Measurements from ENCODE around the gene BTBD9. TPM values are rescaled to one million over a fixed set of nuclear protein-coding genes. Genes with fewer than 3 reads are reported as not detected.
A peak's percentile ranks its signal among the peaks of the same experiment; 100 is the strongest.

The BTBD9 gene
- polyA plus RNA-seq, 1 donor (not counting 4 experiments of a cell fraction or from before 2014, with no cell fraction given) = 6.8 TPM

DNA sequence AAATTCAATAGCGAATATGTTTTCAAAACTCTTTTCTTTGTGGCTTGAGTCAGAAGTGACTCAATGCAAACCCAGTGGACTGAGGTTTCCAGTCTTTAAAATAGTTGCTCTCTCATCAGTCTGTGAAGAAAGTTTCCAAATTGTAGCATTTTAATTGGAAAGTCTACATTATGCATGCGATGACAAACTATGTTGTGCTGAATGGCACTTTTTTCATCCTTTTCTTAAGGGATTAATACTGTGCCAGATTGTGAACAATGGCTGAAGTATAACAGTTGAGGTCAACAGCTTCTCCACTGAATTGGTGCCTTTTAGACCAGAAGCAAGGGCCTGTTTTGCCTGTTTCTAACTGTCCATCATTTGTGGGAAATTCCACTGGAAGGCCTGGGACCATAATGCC, 377.1 kb downstream of the BTBD9 start:
- Histone ChIP-seq H2AFZ (ENCODE audit: control insufficient read depth, low read length) (no peak overlapping the region), H3K9ac (ENCODE audit: control insufficient read depth, extremely low read depth, insufficient read depth, low read length) (no peak overlapping the region), H3K79me2 (ENCODE audit: control insufficient read depth, insufficient read depth, low read length) (no peaks in the 10 kb centered on the region), H3K27ac (ENCODE audit: control insufficient read depth, insufficient read depth, low read length) (no peak overlapping the region), H3K27me3 (ENCODE audit: control insufficient read depth, extremely low read depth, insufficient read depth, low read length) (no peaks in the 10 kb centered on the region), H3K36me3 (ENCODE audit: control insufficient read depth in 2 of 2, extremely low read depth in 1 of 2, insufficient read depth in 2 of 2, low read length in 2 of 2) (no peaks in the 10 kb centered on the region), H3K4me2 (ENCODE audit: control insufficient read depth, extremely low read depth, insufficient read depth, low read depth, low read length) (peak overlapping the region; percentile 77), H3K4me1 (ENCODE audit: control insufficient read depth, extremely low read depth, insufficient read depth, low read length) (peaks cover 39% of the 10 kb centered on the region), H4K20me1 (ENCODE audit: control insufficient read depth, extremely low read depth, insufficient read depth, low read length) (no peaks in the 10 kb centered on the region), H3K9me1 (ENCODE audit: control insufficient read depth, extremely low read depth, insufficient read depth, low read length) (no peaks in the 10 kb centered on the region), H3K9me3 (ENCODE audit: control insufficient read depth, low read depth, low read length) (no peaks in the 10 kb centered on the region), H3K4me3 (ENCODE audit: control insufficient read depth in 2 of 3, extremely low read depth in 1 of 3, insufficient read depth in 2 of 3, low read depth in 1 of 3, low read length in 3 of 3) (peak overlapping the region in 1 of 3 experiments; percentile 54)
- no peak for TF ChIP-seq EZH2 (IDR thresholded peaks at IDR 0.05; ENCODE audit: low read length)
- TF ChIP-seq, protein P1, sequence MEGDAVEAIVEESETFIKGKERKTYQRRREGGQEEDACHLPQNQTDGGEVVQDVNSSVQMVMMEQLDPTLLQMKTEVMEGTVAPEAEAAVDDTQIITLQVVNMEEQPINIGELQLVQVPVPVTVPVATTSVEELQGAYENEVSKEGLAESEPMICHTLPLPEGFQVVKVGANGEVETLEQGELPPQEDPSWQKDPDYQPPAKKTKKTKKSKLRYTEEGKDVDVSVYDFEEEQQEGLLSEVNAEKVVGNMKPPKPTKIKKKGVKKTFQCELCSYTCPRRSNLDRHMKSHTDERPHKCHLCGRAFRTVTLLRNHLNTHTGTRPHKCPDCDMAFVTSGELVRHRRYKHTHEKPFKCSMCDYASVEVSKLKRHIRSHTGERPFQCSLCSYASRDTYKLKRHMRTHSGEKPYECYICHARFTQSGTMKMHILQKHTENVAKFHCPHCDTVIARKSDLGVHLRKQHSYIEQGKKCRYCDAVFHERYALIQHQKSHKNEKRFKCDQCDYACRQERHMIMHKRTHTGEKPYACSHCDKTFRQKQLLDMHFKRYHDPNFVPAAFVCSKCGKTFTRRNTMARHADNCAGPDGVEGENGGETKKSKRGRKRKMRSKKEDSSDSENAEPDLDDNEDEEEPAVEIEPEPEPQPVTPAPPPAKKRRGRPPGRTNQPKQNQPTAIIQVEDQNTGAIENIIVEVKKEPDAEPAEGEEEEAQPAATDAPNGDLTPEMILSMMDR (optimal IDR thresholded peaks at IDR 0.05 in 1 of 3, IDR thresholded peaks at IDR 0.05 in 1 of 3, conservative IDR thresholded peaks at IDR 0.05 in 1 of 3; ENCODE audit: extremely low read depth in 1 of 3, insufficient read depth in 2 of 3, low read length in 3 of 3) = no peak
- dilution Hi-C loops (cut with MboI; ENCODE audit: extremely low pct_ligation_motif_present, low sequenced_read_pairs) = no loop called here
- FAIRE-seq (peak; percentile 82), DNase-seq (ENCODE audit: low read depth, low spot score) (no peak)

GRCh38 chr6:38262026-38262425, 377.7 kb downstream of the BTBD9 start:
- Histone ChIP-seq H4K20me1 (ENCODE audit: control insufficient read depth, extremely low read depth, insufficient read depth, low read length) (no peaks in the 10 kb centered on the region), H3K9ac (ENCODE audit: control insufficient read depth, extremely low read depth, insufficient read depth, low read length) (no peak overlapping the region), H3K9me3 (ENCODE audit: control insufficient read depth, low read depth, low read length) (no peaks in the 10 kb centered on the region), H3K9me1 (ENCODE audit: control insufficient read depth, extremely low read depth, insufficient read depth, low read length) (no peaks in the 10 kb centered on the region), H3K27ac (ENCODE audit: control insufficient read depth, insufficient read depth, low read length) (peak overlapping the region; percentile 68), H3K27me3 (ENCODE audit: control insufficient read depth, extremely low read depth, insufficient read depth, low read length) (no peaks in the 10 kb centered on the region), H3K4me1 (ENCODE audit: control insufficient read depth, extremely low read depth, insufficient read depth, low read length) (peaks cover 39% of the 10 kb centered on the region), H3K4me3 (ENCODE audit: control insufficient read depth in 2 of 3, extremely low read depth in 1 of 3, insufficient read depth in 2 of 3, low read depth in 1 of 3, low read length in 3 of 3) (peak overlapping the region in 2 of 3 experiments; percentile 29 to 54), H3K4me2 (ENCODE audit: control insufficient read depth, extremely low read depth, insufficient read depth, low read depth, low read length) (peak overlapping the region; percentile 77), H3K79me2 (ENCODE audit: control insufficient read depth, insufficient read depth, low read length) (no peaks in the 10 kb centered on the region), H3K36me3 (ENCODE audit: control insufficient read depth in 2 of 2, extremely low read depth in 1 of 2, insufficient read depth in 2 of 2, low read length in 2 of 2) (no peaks in the 10 kb centered on the region), H2AFZ (ENCODE audit: control insufficient read depth, low read length) (no peak overlapping the region)
- TF ChIP-seq, protein P1 (optimal IDR thresholded peaks at IDR 0.05 in 1 of 3, IDR thresholded peaks at IDR 0.05 in 1 of 3, conservative IDR thresholded peaks at IDR 0.05 in 1 of 3; ENCODE audit: extremely low read depth in 1 of 3, insufficient read depth in 2 of 3, low read length in 3 of 3) = no peak
- TF ChIP-seq EZH2 (IDR thresholded peaks at IDR 0.05; ENCODE audit: low read length) = no peak
- DNase-seq (ENCODE audit: low read depth, low spot score) = no peak
- dilution Hi-C loops (cut with MboI; ENCODE audit: extremely low pct_ligation_motif_present, low sequenced_read_pairs) = no loop called here
- peak; percentile 86 for FAIRE-seq
